H9 (cell line): Measurements from ENCODE around the gene AGR3. TPM values are rescaled to one million over a fixed set of nuclear protein-coding genes. Genes with fewer than 3 reads are reported as not detected.

ENCODE experiments used
- DNase-seq: peaks from one replicate; pipeline ENCODE4 v3.0.0-alpha.2; 2017
- H2AFZ ChIP-seq: one replicate; pipeline ENCODE4 v1.6.1; 2013; ENCODE audit warnings: mild to moderate bottlenecking, low read length, control low read depth, moderate library complexity
- H2AK5ac ChIP-seq: 2 replicates; pipeline ENCODE4 v1.6.1; 2013; ENCODE audit warnings: low read length, control low read depth, mixed read lengths; ENCODE audit not compliant: insufficient read length
- H2BK120ac ChIP-seq: one replicate; pipeline ENCODE4 v1.6.1; 2013; ENCODE audit warnings: low read depth, mild to moderate bottlenecking, low read length, control low read depth, inconsistent platforms; ENCODE audit not compliant: poor library complexity, severe bottlenecking
- H2BK12ac ChIP-seq: 2 replicates; pipeline ENCODE4 v1.6.1; 2013; ENCODE audit warnings: low read length, control low read depth, mixed read lengths, low read depth; ENCODE audit not compliant: insufficient read length
- H2BK15ac ChIP-seq: 2 replicates; pipeline ENCODE4 v1.6.1; 2013; ENCODE audit warnings: low read depth, low read length, control low read depth
- H2BK20ac ChIP-seq: one replicate; pipeline ENCODE4 v1.6.1; 2013; ENCODE audit warnings: low read depth, mild to moderate bottlenecking, low read length, control low read depth, inconsistent platforms; ENCODE audit not compliant: poor library complexity, severe bottlenecking
- H2BK5ac ChIP-seq: 2 replicates; pipeline ENCODE4 v1.6.1; 2013; ENCODE audit warnings: low read length, control low read depth, mixed read lengths; ENCODE audit not compliant: insufficient read length
- H3K14ac ChIP-seq: 2 replicates; pipeline ENCODE4 v1.6.1; 2013; ENCODE audit warnings: low read length, control low read depth; ENCODE audit not compliant: insufficient read depth
- H3K18ac ChIP-seq: 2 replicates; pipeline ENCODE4 v1.6.1; 2013; ENCODE audit warnings: low read depth, mild to moderate bottlenecking, mixed read lengths, low read length, control low read depth; ENCODE audit not compliant: insufficient read length
- H3K23ac ChIP-seq: 2 replicates; pipeline ENCODE4 v1.6.1; 2013; ENCODE audit warnings: low read length, control low read depth, mixed read lengths, low read depth; ENCODE audit not compliant: insufficient read length
- H3K23me2 ChIP-seq: 2 replicates; pipeline ENCODE4 v1.6.1; 2013; ENCODE audit warnings: low read depth, mild to moderate bottlenecking, mixed read lengths, low read length, control low read depth; ENCODE audit not compliant: insufficient read length, poor library complexity, severe bottlenecking
- H3K27ac ChIP-seq: 2 replicates; pipeline ENCODE4 v1.5.1; 2013; ENCODE audit warnings: low read length, control low read depth, mixed read lengths, low read depth; ENCODE audit not compliant: insufficient read length
- H3K27me3 ChIP-seq: 2 replicates; pipeline ENCODE4 v1.6.1; 2013; ENCODE audit warnings: low read length, control low read depth, inconsistent platforms; ENCODE audit not compliant: insufficient read depth
- H3K4ac ChIP-seq: 2 replicates; pipeline ENCODE4 v1.6.1; 2013; ENCODE audit warnings: low read depth, mild to moderate bottlenecking, control low read depth, inconsistent platforms, low read length, moderate library complexity
- H3K4me1 ChIP-seq: 2 replicates; pipeline ENCODE4 v1.6.1; 2013; ENCODE audit warnings: low read length, control low read depth, inconsistent platforms; ENCODE audit not compliant: insufficient read depth
- H3K4me2 ChIP-seq: 2 replicates; pipeline ENCODE4 v1.6.1; 2013; ENCODE audit warnings: low read length, control low read depth, mixed read lengths; ENCODE audit not compliant: insufficient read length, insufficient read depth
- H3K56ac ChIP-seq: 2 replicates; pipeline ENCODE4 v1.6.1; 2013; ENCODE audit warnings: low read depth, mild to moderate bottlenecking, mixed read lengths, low read length, control low read depth; ENCODE audit not compliant: insufficient read length
- H3K79me1 ChIP-seq: 2 replicates; pipeline ENCODE4 v1.6.1; 2013; ENCODE audit warnings: low read depth, mild to moderate bottlenecking, moderate library complexity, low read length, control low read depth, inconsistent platforms; ENCODE audit not compliant: insufficient read depth, poor library complexity, severe bottlenecking
- H3K79me2 ChIP-seq: 2 replicates; pipeline ENCODE4 v1.6.1; 2013; ENCODE audit warnings: low read length, control low read depth, inconsistent platforms; ENCODE audit not compliant: insufficient read depth
- H3K9ac ChIP-seq: 2 replicates; pipeline ENCODE4 v1.6.1; 2013; ENCODE audit warnings: low read length, control low read depth, mixed read lengths; ENCODE audit not compliant: insufficient read length; ENCODE audit errors: extremely low read depth
- H3K9me3 ChIP-seq: one replicate; pipeline ENCODE4 v1.6.1; 2013; ENCODE audit warnings: low read depth, low read length, inconsistent platforms; ENCODE audit not compliant: control insufficient read depth
- H3T11ph ChIP-seq: one replicate; pipeline ENCODE4 v1.6.1; 2013; ENCODE audit warnings: mild to moderate bottlenecking, low read length, control low read depth, inconsistent platforms
- H4K20me1 ChIP-seq: one replicate; pipeline ENCODE4 v1.6.1; 2013; ENCODE audit not compliant: control insufficient read depth, insufficient read length, insufficient read depth
- H4K5ac ChIP-seq: 2 replicates; pipeline ENCODE4 v1.6.1; 2013; ENCODE audit warnings: low read depth, mild to moderate bottlenecking, mixed read lengths, low read length, control low read depth; ENCODE audit not compliant: insufficient read length
- H4K8ac ChIP-seq: replicated peaks from 2 replicates; pipeline ENCODE4 v1.6.1; 2013; ENCODE audit warnings: low read length, control low read depth, mixed read lengths, low read depth; ENCODE audit not compliant: insufficient read length
- H4K91ac ChIP-seq: 2 replicates; pipeline ENCODE4 v1.6.1; 2013; ENCODE audit warnings: low read depth, mild to moderate bottlenecking, moderate library complexity, mixed read lengths, low read length, control low read depth; ENCODE audit not compliant: insufficient read length
- H3K27ac Mint-ChIP-seq, 3 experiments: 2 replicates in 2 of 3; 3 replicates in 1 of 3; pipeline ENCODE4 v1.8.0; 2020 to 2021; ENCODE audit warnings: mixed read lengths in 3 of 3, mild to moderate bottlenecking in 1 of 3, moderate library complexity in 1 of 3
- H3K27me3 Mint-ChIP-seq: 2 replicates; pipeline ENCODE4 v1.8.0; 2021; ENCODE audit warnings: low read depth, mild to moderate bottlenecking, moderate library complexity, mixed read lengths
- H3K36me3 Mint-ChIP-seq, 3 experiments: 2 replicates in 2 of 3; 3 replicates in 1 of 3; pipeline ENCODE4 v1.8.0; 2020 to 2021; ENCODE audit warnings: low read depth in 3 of 3, mixed read lengths in 3 of 3; ENCODE audit not compliant: insufficient read depth in 1 of 3
- H3K4me1 Mint-ChIP-seq, 2 experiments: 2 replicates each; pipeline ENCODE4 v1.8.0; 2020; ENCODE audit warnings: mixed read lengths in 2 of 2
- H3K4me3 Mint-ChIP-seq, 2 experiments: 2 replicates in 1 of 2; 3 replicates in 1 of 2; pipeline ENCODE4 v1.8.0; 2020 to 2021; ENCODE audit warnings: mild to moderate bottlenecking in 2 of 2, mixed read lengths in 2 of 2, moderate library complexity in 1 of 2
- H3K9me3 Mint-ChIP-seq, 2 experiments: 2 replicates in 1 of 2; 3 replicates in 1 of 2; pipeline ENCODE4 v1.8.0; 2020; ENCODE audit warnings: mild to moderate bottlenecking in 2 of 2, mixed read lengths in 2 of 2, moderate library complexity in 1 of 2
- whole genome bisulfite sequencing: extraction: QIAGEN DNeasy Blood & Tissue Kit; methylation state at CpG from one replicate; pipeline ENCODE4 v1.1.7; 2013; ENCODE audit warnings: missing lambda C conversion rate, low lambda C conversion rate, mixed read lengths; ENCODE audit not compliant: insufficient read length; ENCODE audit errors: extremely low coverage; 5-methylcytosine and 5-hydroxymethylcytosine counted together
- total RNA-seq: library from RNA; stranded (reverse); gene quantifications from 2 replicates; pipeline ENCODE4 v1.2.1, GENCODE V29; 2021
- TF ChIP-seq, protein P1 (sequence below): fragments of 200-600 bp; sonication (generic); conservative IDR thresholded peaks from 3 replicates; pipeline ENCODE4 v1.8.0; 2021; ENCODE audit warnings: antibody characterized with exemption, mild to moderate bottlenecking

The AGR3 gene
- total RNA-seq, 1 experiment from 2014 or later: not detected

DNA sequence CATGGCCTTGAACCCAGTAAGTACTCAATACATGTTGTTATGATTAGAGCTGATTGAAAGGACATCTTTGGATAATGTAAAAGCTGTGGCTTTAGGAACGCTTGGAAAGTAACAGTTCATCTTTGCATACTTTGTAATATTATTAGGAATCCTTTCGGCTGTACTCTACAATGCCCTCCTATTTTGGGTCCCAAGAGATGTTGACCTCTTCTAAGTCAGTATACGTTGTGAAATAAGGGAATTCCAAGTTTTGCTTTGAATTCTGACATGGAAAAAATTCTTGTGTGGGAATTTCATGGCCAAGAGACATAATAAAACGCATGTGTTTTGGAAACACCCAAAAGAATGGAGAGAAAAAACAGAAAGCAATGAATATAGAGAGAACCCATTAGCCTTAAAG, 7.7 kb downstream of the AGR3 start:
- no peak overlapping the region for H3K27ac Mint-ChIP-seq
- no peak overlapping the region for H4K91ac ChIP-seq
- no peak overlapping the region for H3K56ac ChIP-seq
- H3K9ac ChIP-seq: no peak overlapping the region
- H3K4me3 Mint-ChIP-seq: no peak overlapping the region
- no peaks in the 10 kb centered on the region for H3K23me2 ChIP-seq
- H3K79me1 ChIP-seq: no peaks in the 10 kb centered on the region
- H3K36me3 Mint-ChIP-seq: no peaks in the 10 kb centered on the region
- no peak overlapping the region for H4K8ac ChIP-seq
- H3T11ph ChIP-seq: no peak overlapping the region
- H3K4me1 Mint-ChIP-seq: peaks cover 0 to 7% of the 10 kb centered on the region in 2 experiments; a peak in 3 of 4 replicates
- no peaks in the 10 kb centered on the region for H3K27me3 ChIP-seq
- no peak overlapping the region for H2BK20ac ChIP-seq
- WGBS: no CpG with 5 or more reads among the region's 4 CpGs
- H2BK15ac ChIP-seq: no peak overlapping the region
- no peaks in the 10 kb centered on the region for H4K20me1 ChIP-seq
- no peak overlapping the region for H3K27ac ChIP-seq
- H3K18ac ChIP-seq: no peak overlapping the region
- H3K9me3 Mint-ChIP-seq: peaks cover 4 to 5% of the 10 kb centered on the region in 2 experiments; a peak in 3 of 5 replicates
- H3K23ac ChIP-seq: no peak overlapping the region
- H3K79me2 ChIP-seq: no peaks in the 10 kb centered on the region
- no peaks in the 10 kb centered on the region for H3K9me3 ChIP-seq
- no peak overlapping the region for H2AFZ ChIP-seq
- H3K27me3 Mint-ChIP-seq: no peaks in the 10 kb centered on the region
- H2BK5ac ChIP-seq: no peak overlapping the region
- H2BK12ac ChIP-seq: no peak overlapping the region
- H3K4me1 ChIP-seq: no peaks in the 10 kb centered on the region
- no peak overlapping the region for H3K4me2 ChIP-seq
- H2AK5ac ChIP-seq: no peak overlapping the region
- no peak overlapping the region for H3K4ac ChIP-seq
- TF ChIP-seq, protein P1, sequence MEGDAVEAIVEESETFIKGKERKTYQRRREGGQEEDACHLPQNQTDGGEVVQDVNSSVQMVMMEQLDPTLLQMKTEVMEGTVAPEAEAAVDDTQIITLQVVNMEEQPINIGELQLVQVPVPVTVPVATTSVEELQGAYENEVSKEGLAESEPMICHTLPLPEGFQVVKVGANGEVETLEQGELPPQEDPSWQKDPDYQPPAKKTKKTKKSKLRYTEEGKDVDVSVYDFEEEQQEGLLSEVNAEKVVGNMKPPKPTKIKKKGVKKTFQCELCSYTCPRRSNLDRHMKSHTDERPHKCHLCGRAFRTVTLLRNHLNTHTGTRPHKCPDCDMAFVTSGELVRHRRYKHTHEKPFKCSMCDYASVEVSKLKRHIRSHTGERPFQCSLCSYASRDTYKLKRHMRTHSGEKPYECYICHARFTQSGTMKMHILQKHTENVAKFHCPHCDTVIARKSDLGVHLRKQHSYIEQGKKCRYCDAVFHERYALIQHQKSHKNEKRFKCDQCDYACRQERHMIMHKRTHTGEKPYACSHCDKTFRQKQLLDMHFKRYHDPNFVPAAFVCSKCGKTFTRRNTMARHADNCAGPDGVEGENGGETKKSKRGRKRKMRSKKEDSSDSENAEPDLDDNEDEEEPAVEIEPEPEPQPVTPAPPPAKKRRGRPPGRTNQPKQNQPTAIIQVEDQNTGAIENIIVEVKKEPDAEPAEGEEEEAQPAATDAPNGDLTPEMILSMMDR: no peak
- H3K14ac ChIP-seq: no peak overlapping the region
- DNase-seq: no peak
- H2BK120ac ChIP-seq: no peak overlapping the region
- H4K5ac ChIP-seq: no peak overlapping the region
